Testis (tissue), 2 donors: ENCODE measurements around the gene DCAF5.

ENCODE experiments used
- CTCF ChIP-seq, 3 experiments: fragments of 450-650 bp in 2 of 3; fragments of 200-600 bp in 1 of 3; sonication (generic) in 1 of 3; IDR thresholded peaks; one replicate each; pipeline ENCODE4 v1.5.1; 2016 to 2019; ENCODE audit warnings: antibody characterized with exemption in 3 of 3, mild to moderate bottlenecking in 2 of 3, moderate library complexity in 1 of 3
- POLR2A ChIP-seq: fragments of 450-650 bp; IDR thresholded peaks from one replicate; pipeline ENCODE4 v1.6.1; 2017; ENCODE audit warnings: antibody characterized with exemption, mild to moderate bottlenecking, moderate library complexity

- TF ChIP-seq CTCF (IDR thresholded peaks at IDR 0.05), result no peak
- no peak for TF ChIP-seq POLR2A
Measured at GRCh38 chr14:69039288-69039628, 113.7 kb downstream of the DCAF5 start.
